SU-DHL-6 (cell line): Measurements from ENCODE around the gene FNDC7.

ENCODE experiments used
- H2AFZ ChIP-seq: fragments of 200-600 bp; sonication (generic); 2 replicates; pipeline ENCODE4 v1.6.1; 2014; ENCODE audit warnings: low read depth, mild to moderate bottlenecking, moderate library complexity, mixed read lengths, antibody characterized with exemption, low read length; ENCODE audit not compliant: severe bottlenecking
- H3F3A ChIP-seq: fragments of 200-600 bp; shearing (Covaris generic); 2 replicates; pipeline ENCODE4 v1.6.0; 2016; ENCODE audit warnings: antibody characterized with exemption, mild to moderate bottlenecking; ENCODE audit not compliant: insufficient read depth
- H3K27ac ChIP-seq: fragments of 200-600 bp; sonication (generic); 2 replicates; pipeline ENCODE4 v1.5.1; 2016; ENCODE audit warnings: low read depth, mild to moderate bottlenecking, low read length, moderate library complexity, mixed read lengths
- H3K27me3 ChIP-seq: fragments of 200-600 bp; sonication (generic), shearing (Covaris generic); 2 replicates; pipeline ENCODE4 v1.6.0; 2014; ENCODE audit warnings: mild to moderate bottlenecking, low read length
- H3K36me3 ChIP-seq: fragments of 200-600 bp; sonication (generic); 2 replicates; pipeline ENCODE4 v1.6.1; 2014; ENCODE audit warnings: mild to moderate bottlenecking, low read length, mixed read lengths
- H3K4me2 ChIP-seq: fragments of 300-600, 200-600 bp; shearing (Covaris generic), sonication (generic); 2 replicates; pipeline ENCODE4 v1.6.0; 2014; ENCODE audit warnings: low read length, low read depth, mild to moderate bottlenecking; ENCODE audit not compliant: poor library complexity, severe bottlenecking
- H3K4me3 ChIP-seq: fragments of 200-600 bp; sonication (generic); 2 replicates; pipeline ENCODE4 v1.5.1; 2014; ENCODE audit warnings: antibody characterized with exemption, low read length, mild to moderate bottlenecking, mixed read lengths; ENCODE audit not compliant: insufficient read depth, poor library complexity, severe bottlenecking
- H3K79me2 ChIP-seq: fragments of 200-600 bp; sonication (generic); 2 replicates; pipeline ENCODE4 v1.6.1; 2014; ENCODE audit warnings: mild to moderate bottlenecking, low read length, moderate library complexity; ENCODE audit not compliant: insufficient read depth
- H3K9ac ChIP-seq: fragments of 200-600 bp; sonication (generic); 2 replicates; pipeline ENCODE4 v1.7.0; 2014; ENCODE audit warnings: mild to moderate bottlenecking, low read length
- H3K9me2 ChIP-seq: fragments of 200-600 bp; sonication (generic); replicated peaks from 2 replicates; pipeline ENCODE4 v1.6.1; 2014; ENCODE audit warnings: low read length; ENCODE audit not compliant: insufficient read depth
- H3K9me3 ChIP-seq: fragments of 200-600 bp; sonication (generic); 2 replicates; pipeline ENCODE4 v1.6.1; 2014; ENCODE audit warnings: low read length, mixed read lengths; ENCODE audit not compliant: insufficient read depth
- H4K20me1 ChIP-seq: fragments of 200-600 bp; sonication (generic); 2 replicates; pipeline ENCODE4 v1.6.1; 2014; ENCODE audit warnings: low read depth, mild to moderate bottlenecking, antibody characterized with exemption, low read length, moderate library complexity, mixed read lengths
- EZH2phosphoT487 ChIP-seq: fragments of 200-600 bp; sonication (generic), shearing (Covaris generic); conservative IDR thresholded peaks from 2 replicates; pipeline ENCODE4 v1.6.1; 2018; ENCODE audit warnings: mild to moderate bottlenecking, antibody characterized with exemption, low read length, moderate library complexity, mixed read lengths
- TF ChIP-seq, protein P1 (sequence below): fragments of 200-600 bp; sonication (generic); IDR thresholded peaks from one replicate; pipeline ENCODE4 v1.5.1; 2017; ENCODE audit warnings: antibody characterized with exemption, mild to moderate bottlenecking, low read length, moderate library complexity; ENCODE audit not compliant: insufficient read depth, poor library complexity, severe bottlenecking

Gene FNDC7

GRCh38 chr1:108669679-108670078 lies 43.0 kb upstream of the FNDC7 start:
- TF ChIP-seq EZH2phosphoT487, result no peak
- TF ChIP-seq, protein P1, sequence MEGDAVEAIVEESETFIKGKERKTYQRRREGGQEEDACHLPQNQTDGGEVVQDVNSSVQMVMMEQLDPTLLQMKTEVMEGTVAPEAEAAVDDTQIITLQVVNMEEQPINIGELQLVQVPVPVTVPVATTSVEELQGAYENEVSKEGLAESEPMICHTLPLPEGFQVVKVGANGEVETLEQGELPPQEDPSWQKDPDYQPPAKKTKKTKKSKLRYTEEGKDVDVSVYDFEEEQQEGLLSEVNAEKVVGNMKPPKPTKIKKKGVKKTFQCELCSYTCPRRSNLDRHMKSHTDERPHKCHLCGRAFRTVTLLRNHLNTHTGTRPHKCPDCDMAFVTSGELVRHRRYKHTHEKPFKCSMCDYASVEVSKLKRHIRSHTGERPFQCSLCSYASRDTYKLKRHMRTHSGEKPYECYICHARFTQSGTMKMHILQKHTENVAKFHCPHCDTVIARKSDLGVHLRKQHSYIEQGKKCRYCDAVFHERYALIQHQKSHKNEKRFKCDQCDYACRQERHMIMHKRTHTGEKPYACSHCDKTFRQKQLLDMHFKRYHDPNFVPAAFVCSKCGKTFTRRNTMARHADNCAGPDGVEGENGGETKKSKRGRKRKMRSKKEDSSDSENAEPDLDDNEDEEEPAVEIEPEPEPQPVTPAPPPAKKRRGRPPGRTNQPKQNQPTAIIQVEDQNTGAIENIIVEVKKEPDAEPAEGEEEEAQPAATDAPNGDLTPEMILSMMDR, result no peak
- Histone ChIP-seq H3K4me2 (no peak overlapping the region), H4K20me1 (no peaks in the 10 kb centered on the region), H3K36me3 (no peaks in the 10 kb centered on the region), H3K4me3 (no peak overlapping the region), H3K79me2 (no peaks in the 10 kb centered on the region), H3K9me3 (no peaks in the 10 kb centered on the region), H3K9me2 (no peaks in the 10 kb centered on the region), H2AFZ (no peak overlapping the region), H3F3A (no peaks in the 10 kb centered on the region), H3K27ac (no peak overlapping the region), H3K27me3 (no peaks in the 10 kb centered on the region), H3K9ac (no peak overlapping the region)

GRCh38 chr1:108670131-108670773 lies 42.5 kb upstream of the FNDC7 start:
- no peaks in the 10 kb centered on the region for H3K9me2 ChIP-seq
- H3K9ac ChIP-seq, result no peak overlapping the region
- no peak overlapping the region for H3K27ac ChIP-seq
- H2AFZ ChIP-seq, result no peak overlapping the region
- no peak overlapping the region for H3K4me2 ChIP-seq
- H3K79me2 ChIP-seq, result no peaks in the 10 kb centered on the region
- H4K20me1 ChIP-seq, result no peaks in the 10 kb centered on the region
- TF ChIP-seq, protein P1, result no peak
- no peak for TF ChIP-seq EZH2phosphoT487
- no peaks in the 10 kb centered on the region for H3F3A ChIP-seq
- no peaks in the 10 kb centered on the region for H3K27me3 ChIP-seq
- no peaks in the 10 kb centered on the region for H3K36me3 ChIP-seq
- H3K9me3 ChIP-seq, result no peaks in the 10 kb centered on the region
- H3K4me3 ChIP-seq, result no peak overlapping the region

DNA sequence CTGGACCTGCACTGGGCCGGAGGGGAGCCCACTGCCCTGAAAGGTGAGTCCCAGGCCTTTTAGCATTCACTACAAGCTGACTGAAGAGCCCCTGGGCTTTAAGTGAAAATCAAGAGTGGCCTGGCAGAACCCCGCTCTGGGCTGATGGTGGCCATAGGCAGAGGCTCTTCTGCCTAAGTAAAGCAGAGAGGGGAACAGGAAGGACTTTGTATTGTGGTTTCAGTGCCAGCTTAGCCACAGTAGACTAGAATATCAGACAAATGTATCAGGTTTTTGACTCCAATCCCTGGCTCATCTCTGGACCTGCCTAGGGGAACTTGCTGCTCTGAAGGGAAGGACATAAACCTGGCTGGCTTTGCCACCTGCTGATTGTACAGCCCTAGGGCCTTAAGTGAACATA lies 41.6 kb upstream of the FNDC7 start:
- Histone ChIP-seq H3K9me2 (no peaks in the 10 kb centered on the region), H3K9ac (no peak overlapping the region), H3K4me2 (no peak overlapping the region), H3K9me3 (no peaks in the 10 kb centered on the region), H3K4me3 (no peak overlapping the region), H3K27me3 (no peaks in the 10 kb centered on the region), H3F3A (no peaks in the 10 kb centered on the region), H3K36me3 (no peaks in the 10 kb centered on the region), H4K20me1 (no peaks in the 10 kb centered on the region), H2AFZ (no peak overlapping the region), H3K79me2 (no peaks in the 10 kb centered on the region), H3K27ac (no peak overlapping the region)
- TF ChIP-seq, protein P1, result no peak
- no peak for TF ChIP-seq EZH2phosphoT487
